ENCODE measurements around the gene GDE1.

Gene GDE1

DNA sequence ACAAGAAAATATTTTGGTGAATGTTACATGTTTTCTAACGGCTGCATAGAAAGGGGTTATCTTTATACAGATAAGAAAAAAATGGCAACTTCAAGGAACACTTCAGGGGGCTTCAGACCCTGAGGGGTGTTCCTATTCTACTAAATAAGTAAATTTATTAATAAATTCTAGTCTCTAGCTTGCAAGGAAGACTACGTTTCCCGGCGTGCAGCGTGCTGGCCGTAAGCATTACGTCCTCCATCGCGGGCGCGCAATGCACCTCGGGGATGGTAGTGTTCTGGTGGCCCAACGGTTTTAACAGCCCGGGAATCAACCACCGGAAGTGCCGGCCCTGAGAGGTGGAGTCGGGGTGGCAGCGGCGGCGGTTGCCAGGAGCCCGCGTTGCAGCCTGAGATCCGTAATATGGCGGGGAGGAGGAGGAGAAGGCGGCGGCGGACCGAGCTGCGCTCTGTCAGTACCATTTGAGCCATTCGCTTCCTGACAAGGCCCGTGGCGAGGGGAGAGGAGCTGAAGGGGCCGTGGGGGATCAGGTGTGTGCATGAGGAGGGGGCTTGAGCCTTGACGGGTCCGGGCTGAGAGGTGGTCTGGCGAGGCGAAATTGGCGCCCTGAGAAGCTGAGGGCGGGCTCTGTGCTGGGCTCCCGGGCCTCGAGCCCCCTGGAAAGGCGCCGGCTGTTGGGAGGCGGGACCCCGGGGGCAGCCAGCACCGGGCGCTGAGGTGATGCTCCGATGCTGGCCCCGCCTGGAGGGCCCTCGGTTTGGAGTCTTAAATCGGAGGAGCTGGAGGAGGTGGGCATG, 1.9 kb upstream of the GDE1 start, which contains the start of gene CCP110:
Gene CCP110, plus strand, starts transcription at position 384 of the 797 bp plus-strand sequence. CDS start 3,940 bp downstream, outside the sequence.
- DNase-seq = peak; percentile 97 to 98 (median 98)

DNA sequence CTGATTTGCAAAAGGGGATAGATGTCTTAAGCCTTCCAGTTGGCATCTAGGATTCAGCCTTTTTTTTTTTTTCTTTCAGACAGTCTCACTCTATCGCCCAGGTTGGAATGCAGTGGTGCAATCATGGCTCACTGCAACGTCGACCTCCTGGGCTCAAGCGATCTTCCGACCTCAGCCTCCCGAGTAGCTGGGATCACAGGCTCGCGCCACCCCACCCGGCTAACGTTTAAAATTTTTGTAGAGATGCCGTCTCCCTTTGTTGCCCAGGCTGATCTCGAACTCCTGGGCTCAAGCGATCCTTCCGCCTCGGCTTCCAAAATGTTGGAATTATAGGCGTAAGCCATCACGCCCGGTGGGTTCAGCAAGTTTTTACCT, 1.3 kb upstream of the GDE1 start:
- DNase-seq = no peak

DNA sequence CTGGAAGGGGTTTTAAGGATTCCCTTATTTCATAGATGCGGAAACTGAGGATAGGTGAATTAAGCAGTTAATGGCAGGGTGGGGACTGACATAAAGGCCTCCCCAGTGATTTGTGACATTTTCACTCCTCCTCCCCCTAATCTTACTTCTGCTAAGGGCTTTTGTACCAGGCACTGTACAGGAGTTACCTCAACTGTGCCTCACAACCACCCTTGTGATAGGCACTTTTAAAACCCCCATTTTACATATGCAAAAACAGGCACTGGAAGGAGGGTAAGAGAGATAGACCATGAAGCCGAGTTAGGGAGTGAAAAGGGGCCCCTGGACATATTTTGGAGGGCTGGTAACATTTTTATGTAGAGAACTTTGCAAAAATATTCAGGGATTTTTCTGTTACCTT, 862 bp upstream of the GDE1 start:
- DNase-seq = no peak

DNA sequence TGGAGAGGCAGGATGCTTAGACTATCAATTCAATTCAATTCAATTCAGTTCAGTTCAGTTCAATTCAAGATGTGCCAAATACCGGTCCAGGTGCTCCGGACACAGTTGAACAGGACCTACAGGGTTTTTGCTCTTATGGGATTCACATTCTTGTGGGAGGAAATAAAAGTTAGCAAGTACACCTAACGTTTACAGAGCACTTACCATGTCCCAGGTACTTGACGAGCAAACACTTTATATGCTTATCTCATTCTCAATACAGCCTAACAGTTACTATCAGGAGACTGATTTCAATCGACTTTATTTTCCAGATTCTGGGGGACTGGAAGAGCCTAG, 467 bp upstream of the GDE1 start:
- no peak for DNase-seq

DNA sequence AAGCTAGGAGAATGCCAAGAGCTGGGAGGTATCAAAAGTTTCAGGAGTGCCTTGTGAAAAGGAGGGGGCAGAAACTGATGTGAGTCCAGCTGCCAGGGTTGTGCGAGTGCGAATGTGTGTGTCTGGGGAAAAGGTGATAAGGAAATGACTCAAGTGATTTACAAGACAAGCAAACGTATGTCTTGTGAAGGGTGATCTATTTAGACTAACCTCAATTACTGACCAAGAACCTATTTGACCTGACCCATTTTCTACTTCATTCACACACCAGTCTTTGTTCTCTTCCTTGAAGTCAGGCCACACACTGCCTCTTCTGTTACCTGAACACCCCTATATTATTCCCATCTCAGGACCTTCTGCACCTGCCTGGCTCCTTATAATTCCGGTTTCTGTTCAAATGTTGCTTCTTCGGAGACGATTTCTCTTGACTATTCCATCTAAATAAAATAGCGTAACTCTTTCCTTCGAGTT, 1.0 kb downstream of the GDE1 start:
- peak in 2 of 4 experiments; percentile 19 to 24 for DNase-seq

DNA sequence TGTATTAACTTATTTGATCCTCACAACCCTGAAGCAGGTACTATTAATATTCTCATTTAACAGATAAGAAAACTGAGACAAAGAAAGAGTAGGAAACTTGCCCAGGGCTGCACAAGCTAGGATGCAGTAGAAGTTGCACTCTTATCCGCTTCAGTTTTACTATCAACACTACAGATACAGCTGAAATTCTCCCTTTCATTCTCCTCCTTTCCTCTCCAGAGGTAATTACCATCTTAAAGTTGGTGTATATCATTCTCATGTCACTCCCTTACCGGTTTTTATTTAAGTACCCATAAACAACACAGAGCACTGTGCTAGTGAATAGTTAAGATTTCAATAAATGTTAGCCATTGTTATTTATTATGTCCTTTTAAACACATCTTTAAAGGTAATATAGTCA, 3.5 kb downstream of the GDE1 start:
- DNase-seq = no peak

DNA sequence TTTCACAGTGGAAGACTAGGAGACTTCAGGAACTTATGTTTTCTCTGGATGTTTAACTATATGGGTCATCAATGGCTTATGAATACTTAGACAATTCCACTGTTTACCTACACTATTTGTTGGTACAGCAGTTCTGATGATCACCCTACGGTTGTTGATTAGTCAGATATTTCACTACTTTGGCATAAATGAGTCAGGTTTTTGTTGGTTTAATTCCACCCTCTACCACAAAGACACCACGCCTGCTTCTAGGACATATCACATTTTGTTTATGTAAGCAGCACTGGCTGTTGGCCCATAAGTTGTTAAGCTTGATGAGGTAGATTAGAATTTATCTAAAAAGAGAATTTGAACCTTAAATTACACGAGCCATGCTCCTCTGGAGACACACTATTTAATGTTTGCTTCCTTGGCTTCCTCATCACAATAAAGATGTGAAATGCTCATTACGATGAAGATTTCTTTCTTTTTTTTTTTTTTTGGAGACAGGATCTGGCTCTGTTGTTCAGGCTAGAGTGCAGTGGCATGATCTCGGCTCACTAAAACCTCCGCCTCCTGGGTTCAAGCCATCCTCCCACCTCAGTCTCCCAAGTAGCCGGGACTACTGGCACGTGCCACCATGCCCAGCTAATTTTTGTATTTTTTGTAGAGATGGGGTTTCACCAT, 4.3 kb downstream of the GDE1 start:
- peak in 2 of 4 experiments; percentile 14 to 38 for DNase-seq

DNA sequence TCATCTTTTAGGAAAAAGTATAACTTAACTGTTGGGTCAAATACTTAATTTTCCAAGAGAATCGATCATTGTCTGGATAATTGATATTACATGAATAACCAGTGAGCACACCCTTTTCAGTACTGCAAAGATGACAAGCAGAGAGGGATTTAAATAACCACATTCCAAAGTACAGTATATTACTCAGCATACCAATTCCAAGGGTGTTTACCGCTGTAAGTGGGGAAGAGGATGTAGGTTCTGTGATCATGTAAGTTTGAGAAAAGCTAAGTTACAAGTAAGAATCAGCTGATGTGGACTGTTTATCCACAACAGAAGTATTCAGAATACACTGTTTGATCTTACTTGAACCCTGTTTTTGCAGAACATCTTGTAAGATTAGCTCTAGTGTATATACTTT, 6.1 kb downstream of the GDE1 start:
- DNase-seq = peak in 2 of 4 experiments; percentile 37 to 41

DNA sequence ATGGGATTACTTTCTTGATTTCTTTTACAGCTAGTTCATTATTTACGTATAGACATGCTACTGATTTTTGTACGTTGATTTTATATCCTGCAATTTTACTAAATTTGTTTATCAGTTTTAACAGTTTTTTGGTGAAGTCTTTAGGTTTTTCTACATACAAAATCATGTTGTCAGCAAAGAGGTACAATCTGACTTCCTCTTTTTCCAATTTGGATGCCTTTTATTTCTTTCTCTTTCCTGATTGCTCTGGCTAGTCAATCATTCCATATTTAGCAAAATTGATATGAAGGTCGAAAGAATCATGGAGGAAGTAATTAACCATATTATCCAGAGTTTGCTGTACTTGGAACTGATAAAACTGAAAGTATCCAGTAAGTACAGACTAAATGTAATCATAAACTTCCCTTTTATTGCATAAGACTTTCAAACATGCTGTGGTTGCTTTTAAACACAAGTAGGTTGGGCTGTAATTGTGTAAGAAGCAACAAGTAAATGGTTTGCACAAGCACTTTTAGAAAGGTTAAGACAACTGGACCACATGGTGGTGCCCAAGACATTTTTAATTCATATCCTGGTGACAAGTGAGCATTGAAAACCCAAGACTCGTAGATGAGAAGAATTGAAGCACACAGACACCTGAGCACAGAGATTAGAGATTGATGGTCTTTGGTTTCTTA, 8.4 kb downstream of the GDE1 start:
- DNase-seq = peak; percentile 61 to 93 (median 80)

DNA sequence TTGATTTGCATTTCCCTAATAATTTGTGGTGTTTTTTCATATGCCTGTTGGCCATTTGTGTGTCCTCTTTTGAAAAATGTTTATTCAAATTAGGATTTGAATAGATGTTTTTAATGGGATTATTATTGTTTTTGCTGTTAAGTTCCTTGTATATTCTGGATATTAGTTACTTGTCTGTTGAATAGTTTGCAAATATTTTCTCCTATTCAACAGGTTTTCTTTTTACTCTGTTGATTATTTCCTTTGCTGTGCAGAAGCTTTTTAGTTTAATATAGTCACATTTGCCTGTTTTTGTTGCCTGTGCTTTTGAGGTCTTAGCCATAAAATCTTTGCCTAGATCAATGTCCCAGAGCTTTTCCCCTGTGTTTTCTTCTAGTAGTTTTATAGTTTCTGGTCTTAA, 9.6 kb downstream of the GDE1 start:
- DNase-seq = no peak

DNA sequence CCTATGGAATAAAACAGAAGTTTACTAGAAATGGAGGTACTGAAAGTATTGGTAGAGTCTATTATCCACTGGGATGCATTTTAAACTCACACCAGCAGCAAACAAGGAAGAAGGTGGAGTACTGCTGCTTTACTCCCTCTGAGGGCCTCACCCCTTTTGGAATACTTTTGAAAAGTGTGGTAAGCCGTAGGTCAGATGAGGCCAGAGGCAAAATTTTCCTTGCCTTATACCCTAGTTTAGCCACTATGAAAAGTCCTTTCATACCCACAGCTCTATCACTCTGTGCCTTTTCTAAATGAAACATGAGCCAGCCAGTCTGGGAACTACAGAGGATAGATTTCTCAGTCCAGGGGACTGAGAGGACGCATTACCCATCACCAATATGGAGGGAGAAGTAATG, 14.0 kb downstream of the GDE1 start:
- no peak for DNase-seq

DNA sequence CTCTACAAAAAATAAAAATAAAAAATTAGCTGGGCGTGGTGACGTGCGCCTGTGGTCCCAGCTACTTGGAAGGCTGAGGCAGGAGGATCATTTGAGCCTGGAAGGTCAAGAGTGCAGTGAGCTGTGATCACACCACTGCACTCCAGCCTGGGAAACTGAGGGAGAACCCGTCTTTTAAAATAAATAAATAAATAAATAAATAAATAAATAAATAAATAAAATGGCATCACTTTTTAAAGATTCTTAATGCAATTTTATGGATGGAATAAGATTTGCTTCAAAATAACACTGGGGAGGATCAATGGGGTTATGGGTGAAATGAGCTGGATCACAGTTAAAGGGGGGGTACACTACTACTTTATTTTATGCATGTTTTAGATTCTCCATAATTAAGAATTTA, 14.9 kb downstream of the GDE1 start:
- no peak for DNase-seq

DNA sequence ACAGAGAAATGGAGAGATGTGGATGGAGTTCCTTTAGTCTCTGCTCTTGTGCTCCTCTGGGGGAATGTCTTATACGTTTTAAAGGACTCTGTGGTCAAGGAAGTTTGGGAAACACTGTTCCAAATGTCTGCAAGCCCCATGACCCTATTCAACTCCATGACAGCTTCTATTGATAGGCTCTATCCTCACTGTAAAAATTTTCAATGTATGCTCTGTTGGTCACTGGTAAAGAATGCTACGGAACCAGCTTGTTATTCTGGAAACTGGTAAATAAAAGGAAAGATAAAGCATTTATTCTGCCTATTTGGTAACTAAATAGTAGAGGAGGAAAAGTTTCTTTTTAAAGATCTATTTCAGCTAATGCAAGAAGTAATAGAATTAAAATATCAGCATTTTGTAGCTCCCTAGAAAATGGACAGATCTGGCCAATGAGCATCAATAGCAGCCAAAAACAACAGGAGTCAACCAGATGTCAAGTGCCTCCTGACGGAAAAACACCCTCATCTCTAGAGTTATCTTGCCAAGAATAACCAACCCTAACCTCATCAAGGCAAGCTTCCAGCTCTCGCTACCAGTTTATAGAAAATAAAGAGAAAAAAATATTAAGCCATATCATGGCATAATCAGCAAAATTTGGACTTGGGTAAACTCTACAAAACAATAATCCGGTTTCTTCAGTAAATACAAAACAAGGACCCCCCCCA, 16.1 kb downstream of the GDE1 start:
- DNase-seq = no peak

DNA sequence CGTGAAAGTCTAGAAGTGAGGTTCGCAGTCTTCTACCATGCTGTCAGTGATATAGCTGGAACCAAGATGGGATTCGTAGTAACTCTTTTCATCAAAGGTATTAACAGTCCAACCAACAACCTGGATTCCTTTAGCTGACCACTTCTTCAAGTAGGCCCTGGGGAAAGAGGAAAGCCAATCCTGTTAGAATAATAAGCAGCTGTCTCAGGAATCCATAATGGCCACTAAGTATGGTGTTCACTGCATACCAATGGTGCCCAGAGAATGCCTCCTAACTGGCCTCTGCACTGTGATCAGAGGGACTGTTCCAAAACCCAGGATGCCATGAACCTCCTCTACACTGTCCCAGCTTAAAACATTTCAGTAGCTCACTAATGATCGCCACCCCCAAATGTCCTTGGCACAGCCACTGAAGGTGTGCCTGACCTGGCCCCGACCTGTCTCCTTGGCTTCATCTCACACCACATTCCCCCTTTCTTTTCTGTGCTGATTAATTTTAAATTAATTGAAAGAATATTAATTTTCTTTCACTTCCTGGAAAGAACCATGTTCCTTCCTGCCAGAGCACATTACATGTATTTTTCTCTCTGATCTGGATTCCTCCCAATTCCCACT, 18.3 kb downstream of the GDE1 start:
- DNase-seq = no peak

DNA sequence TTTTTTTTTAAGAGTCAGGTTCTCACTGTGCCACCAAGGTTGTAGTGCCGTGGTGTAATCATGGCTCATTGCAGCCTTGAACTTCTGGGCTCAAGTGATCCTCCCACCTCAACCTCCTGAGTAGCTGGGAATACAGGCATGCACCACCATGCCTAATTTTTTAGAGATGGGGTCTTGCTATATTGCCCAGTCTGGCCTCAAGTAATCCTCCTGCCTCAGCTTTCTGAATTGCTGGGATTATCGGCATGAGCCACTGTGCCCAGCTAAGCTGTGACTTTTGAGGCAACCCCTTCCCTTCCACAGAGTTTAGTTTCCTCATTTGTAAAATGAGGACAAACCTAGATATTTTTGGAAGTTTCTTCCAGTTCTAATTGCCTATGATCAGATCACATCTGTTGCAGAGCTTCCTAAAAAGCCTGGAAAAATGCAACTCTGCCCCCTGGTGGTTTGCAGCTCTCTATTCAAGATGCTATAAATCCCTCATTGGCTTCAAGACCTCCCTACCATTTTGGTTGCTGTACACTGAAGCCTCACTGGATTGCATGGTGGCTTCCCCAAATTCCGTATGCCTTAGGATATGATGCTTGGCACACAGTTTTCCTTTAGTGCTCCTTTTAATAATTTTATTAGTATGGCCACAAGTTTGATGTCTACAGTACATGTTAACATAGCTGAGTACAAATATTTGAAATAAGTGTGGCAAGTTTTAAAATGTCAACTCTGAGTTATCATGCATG, 19.3 kb downstream of the GDE1 start:
- DNase-seq = peak; percentile 83 to 92 (median 87)

DNA sequence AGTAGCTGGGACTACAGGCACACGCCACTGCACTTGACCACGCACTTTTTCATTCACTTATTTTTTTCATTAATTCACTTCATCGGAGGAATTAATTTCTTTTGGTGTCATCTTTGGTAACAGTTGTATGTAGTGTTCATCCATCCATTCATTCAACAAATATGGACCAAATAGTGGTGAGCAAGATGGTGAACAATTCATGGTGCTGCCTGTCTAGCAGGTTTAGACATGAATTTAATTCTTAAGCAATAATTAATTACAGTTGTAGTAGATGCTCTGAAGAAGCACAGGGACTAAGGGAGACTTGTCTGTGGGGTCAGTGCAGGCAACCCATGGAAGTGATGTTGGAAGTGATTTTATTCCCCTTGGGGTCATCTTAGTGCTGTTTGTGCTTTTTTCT, 22.4 kb downstream of the GDE1 start:
- DNase-seq = no peak

DNA sequence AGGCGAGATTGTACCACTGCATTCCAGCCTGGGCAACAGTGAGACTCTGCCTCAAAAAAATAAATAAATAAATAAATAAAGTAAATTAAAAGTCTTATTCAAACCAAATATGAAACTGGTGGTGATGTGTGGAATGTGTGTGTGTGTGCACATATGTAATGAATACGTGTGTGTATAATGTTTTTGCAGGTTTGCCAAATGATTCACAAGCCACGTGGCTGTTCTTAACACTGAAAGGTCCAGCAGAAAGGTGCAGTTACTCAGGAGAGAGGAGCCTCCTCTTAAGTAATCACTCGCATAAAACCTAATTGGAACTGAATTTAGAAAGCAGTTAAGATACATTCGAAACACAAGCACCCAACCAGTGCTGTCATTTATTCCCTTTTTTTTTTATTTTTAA, 22.9 kb downstream of the GDE1 start:
- no peak for DNase-seq

DNA sequence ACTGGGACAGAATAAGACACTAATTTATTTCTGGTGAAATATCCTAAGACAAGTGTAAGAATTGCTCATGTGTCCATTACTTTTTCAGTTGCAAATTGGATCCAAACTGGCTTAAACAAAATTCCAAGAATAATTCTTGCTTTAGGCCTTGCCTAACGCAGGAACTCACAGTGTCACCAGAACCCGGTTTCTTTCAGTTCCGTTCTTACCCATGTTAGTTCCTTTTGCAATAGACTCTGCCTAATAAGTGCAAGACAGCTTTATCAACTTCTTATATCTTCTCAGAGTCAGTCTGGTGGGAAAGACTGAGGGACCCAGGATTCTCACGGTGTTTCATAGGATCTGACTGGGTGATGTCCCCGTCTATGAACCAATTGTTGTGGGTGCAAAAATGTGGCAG, 24.7 kb downstream of the GDE1 start:
- DNase-seq = peak; percentile 35 to 73 (median 58)

DNA sequence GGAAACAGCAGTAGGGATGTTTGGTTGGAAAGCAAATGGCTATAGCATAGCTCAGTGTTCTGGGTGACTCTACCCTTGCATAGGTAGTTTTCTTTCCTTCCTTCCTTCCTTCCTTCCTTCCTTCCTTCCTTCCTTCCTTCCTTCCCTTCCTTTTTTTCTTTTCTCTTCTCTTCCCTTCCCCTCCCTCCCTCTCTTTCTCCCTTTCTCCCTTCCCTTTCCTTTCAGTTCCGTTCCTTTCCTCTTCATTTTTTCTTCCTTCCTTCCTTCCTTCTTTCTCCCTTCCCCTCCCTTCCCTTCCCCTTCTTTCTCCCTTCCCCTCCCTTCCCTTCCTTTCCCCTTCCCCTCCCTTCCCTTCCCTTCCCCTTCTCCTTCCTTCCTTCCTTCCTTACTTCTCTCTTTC, 31.3 kb downstream of the GDE1 start:
- no peak for DNase-seq

DNA sequence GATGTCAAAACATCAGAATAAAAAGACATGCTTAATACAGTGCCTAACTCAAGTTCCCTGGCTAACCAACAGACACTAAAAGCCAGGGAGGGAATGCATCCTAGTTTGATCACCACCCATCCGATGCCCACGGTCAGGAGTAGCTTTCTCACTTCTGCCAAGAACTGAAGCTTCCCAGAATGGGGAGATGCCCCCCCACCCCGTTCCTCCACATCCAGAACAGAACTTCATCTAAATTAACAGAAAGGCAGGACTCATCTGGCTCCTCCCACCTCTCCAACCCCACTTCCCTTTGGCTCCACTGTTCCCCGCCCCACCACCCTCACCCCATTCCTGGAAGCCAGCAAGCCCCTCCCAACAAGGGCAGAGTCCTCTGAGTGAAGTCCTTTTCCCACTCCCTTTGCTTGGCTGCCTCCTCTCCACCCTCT, 33.7 kb downstream of the GDE1 start:
- no peak for DNase-seq

DNA sequence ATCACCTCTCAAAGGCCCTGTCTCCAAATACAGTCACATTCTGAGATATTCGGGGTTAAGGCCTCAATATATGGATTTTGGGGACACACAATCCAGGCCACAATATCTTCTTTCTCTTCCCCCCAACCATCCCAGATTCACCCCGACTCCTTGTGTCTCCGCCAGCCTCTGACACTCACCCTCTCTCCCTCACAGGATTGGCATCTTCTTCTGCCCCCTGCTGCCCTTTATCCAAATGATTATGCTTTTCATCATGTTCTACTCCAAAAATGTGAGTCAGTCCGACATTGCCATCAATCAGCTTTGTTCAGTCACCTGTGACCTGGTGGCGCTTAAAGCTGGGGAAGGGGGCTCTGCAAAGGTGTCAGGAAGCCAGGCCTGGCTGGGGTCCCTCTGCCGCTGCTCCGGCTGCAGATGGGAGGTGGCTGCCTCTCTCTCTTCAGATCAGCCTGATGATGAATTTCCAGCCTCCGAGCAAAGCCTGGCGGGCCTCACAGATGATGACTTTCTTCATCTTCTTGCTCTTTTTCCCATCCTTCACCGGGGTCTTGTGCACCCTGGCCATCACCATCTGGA, 35.1 kb downstream of the GDE1 start:
- DNase-seq = no peak
